Erythroblast (primary cell): ENCODE measurements around the gene CBFA2T2.

ENCODE experiments used
- GATA1 ChIP-seq: IDR thresholded peaks from 2 replicates; pipeline ENCODE4 v1.6.1; 2011; ENCODE audit warnings: low read depth, mild to moderate bottlenecking, control low read depth, low read length, moderate library complexity
- POLR2A ChIP-seq: IDR thresholded peaks from 2 replicates; pipeline ENCODE4 v1.6.1; 2011; ENCODE audit warnings: mild to moderate bottlenecking, low read length

DNA sequence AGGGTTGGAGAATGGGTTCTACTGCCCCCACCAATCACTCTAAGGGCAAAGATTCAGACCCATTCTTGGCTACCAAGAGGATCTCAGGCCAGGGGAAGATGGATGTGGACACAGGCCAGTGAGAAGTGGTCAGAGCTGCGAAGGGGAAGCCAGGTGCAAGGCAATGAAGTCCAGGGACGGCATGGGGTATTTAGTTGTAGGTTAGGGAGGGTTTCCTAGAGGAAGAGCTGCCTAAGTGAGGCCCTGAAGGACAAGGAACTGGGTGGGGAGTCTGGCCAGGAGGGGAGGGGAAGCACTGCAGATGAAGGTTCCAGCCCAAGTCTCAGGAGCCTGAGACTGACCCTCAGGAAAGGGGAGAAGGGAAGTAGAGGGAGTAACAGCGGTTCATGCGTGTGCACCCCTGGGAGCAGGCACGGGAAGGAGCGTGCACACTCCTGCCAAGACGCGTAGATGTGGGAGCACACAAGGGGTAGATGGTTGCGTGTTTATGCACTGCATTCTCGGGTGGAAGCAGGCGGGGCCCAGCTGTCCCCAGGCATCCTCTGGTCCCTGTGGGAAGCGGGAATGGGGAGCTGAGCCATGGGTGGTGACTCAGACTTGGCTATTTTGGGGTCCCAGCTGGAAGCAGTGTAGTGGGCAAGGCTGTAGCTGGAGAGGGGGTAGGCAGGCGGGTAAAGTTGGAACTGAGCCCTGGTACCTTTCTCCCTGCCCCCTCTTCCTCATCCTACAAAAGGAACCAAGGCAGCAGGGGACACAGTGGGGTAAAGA lies 180.2 kb downstream of the CBFA2T2 start:
- TF ChIP-seq POLR2A: no peak
- TF ChIP-seq GATA1: no peak
